Sigmoid colon (tissue), 7 donors: Measurements from ENCODE around the gene ZIC1. TPM values are rescaled to one million over a fixed set of nuclear protein-coding genes. Genes with fewer than 3 reads are reported as not detected.

Experiments
- DNase-seq: peaks from one replicate; pipeline ENCODE4 v3.0.0-alpha.2; 2019
- H3K27ac ChIP-seq, 4 donors: fragments of 200-600 bp; sonication (generic); one replicate each; pipeline ENCODE4 v1.5.1; 2016 to 2019; ENCODE audit warnings: mild to moderate bottlenecking in 1 of 4
- H3K27me3 ChIP-seq, 3 donors: fragments of 200-600 bp; sonication (generic); one replicate each; pipeline ENCODE4 v1.5.1; 2019; ENCODE audit warnings: mild to moderate bottlenecking in 1 of 3
- H3K36me3 ChIP-seq, 4 donors: fragments of 200-600 bp; sonication (generic); one replicate each; pipeline ENCODE4 v1.5.1; 2016 to 2019
- H3K4me1 ChIP-seq, 4 donors: fragments of 200-600 bp; sonication (generic); one replicate each; pipeline ENCODE4 v1.5.1; 2017 to 2019
- H3K4me3 ChIP-seq, 4 donors: fragments of 200-600 bp; sonication (generic); one replicate each; pipeline ENCODE4 v1.5.1; 2017 to 2019; ENCODE audit warnings: mild to moderate bottlenecking in 2 of 4, moderate library complexity in 1 of 4
- H3K9me3 ChIP-seq, 4 donors: fragments of 200-600 bp in 3 of 4; sonication (generic) in 3 of 4; one replicate each; pipeline versions ENCODE4 v1.5.1 to v1.6.1; 2013 to 2019
- EP300 ChIP-seq, 4 donors: sonication (generic); formaldehyde crosslinking; IDR thresholded peaks; one replicate each; pipeline ENCODE4 v1.6.1; 2017; ENCODE audit warnings: antibody characterized with exemption in 4 of 4
- POLR2A ChIP-seq, 2 donors: fragments of 450-650 bp; IDR thresholded peaks; one replicate each; pipeline ENCODE4 v1.6.1; 2016; ENCODE audit warnings: antibody characterized with exemption in 2 of 2, mild to moderate bottlenecking in 2 of 2, moderate library complexity in 2 of 2
- POLR2AphosphoS5 ChIP-seq, 4 donors: sonication (generic); formaldehyde crosslinking; IDR thresholded peaks; one replicate each; pipeline ENCODE4 v1.6.1; 2017; ENCODE audit warnings: antibody characterized with exemption in 4 of 4
- WGBS, 2 donors: extraction: QIAGEN DNeasy Blood & Tissue Kit; methylation state at CpG; one replicate each; pipeline ENCODE4 v1.1.7; 2013; 5-methylcytosine and 5-hydroxymethylcytosine counted together
- intact Hi-C: fragments of 100-400 bp; cut with DNase I; formaldehyde crosslinking; loops from one replicate; pipeline ENCODE4 v1.15.1; 2023
- polyA plus RNA-seq, 3 donors: library from polyadenylated mRNA; stranded (reverse); fragments of 200-250 nt; gene quantifications; one replicate each; pipeline ENCODE4 v1.2.3, GENCODE V29; 2013
- total RNA-seq, 4 donors: library from RNA; depleted of rRNA; stranded (reverse); fragments of >200 nt; gene quantifications; one replicate each; pipeline ENCODE4 v1.1.0, GENCODE V29; 2016
- TF ChIP-seq, protein P1 (sequence below), 4 experiments: fragments of 450-650 bp in 3 of 4; fragments of 200-600 bp in 1 of 4; IDR thresholded peaks; one replicate each; pipeline ENCODE4 v1.5.1; 2016 to 2019; ENCODE audit warnings: antibody characterized with exemption in 4 of 4, mild to moderate bottlenecking in 3 of 4, moderate library complexity in 2 of 4
- donor health status: healthy with polysubstance abuse.
- donor health status: Bipolar disorder and iron deficiency.
- donor health status: healthy.

Gene ZIC1
- total and polyA plus RNA-seq, 7 donors = not detected

DNA sequence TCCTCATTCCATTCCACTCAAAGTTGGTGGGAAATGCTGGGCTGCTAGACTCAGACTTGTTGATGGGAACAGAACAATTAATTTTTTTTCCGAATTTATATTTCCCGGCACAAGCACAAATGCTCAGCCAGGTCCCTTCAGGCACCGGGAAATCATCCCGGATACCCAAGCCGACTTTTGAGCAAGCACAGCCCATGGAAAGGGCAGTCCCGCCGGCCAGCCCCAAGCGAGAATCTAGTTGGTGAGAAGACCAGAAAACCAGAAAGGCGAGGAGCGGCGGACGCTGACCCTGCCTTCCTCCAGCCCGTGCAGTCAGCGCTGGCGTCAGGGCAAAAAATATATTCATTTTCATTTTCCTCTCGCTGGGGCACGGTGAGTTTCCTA lies 2.1 kb upstream of the ZIC1 start:
- Histone ChIP-seq H3K4me1 (peaks cover 0 to 33% (median 29%) of the 10 kb centered on the region in 4 donors), H3K36me3 (no peaks in the 10 kb centered on the region), H3K4me3 (no peak overlapping the region), H3K27me3 (peaks cover 62 to 100% (median 97%) of the 10 kb centered on the region in 3 donors), H3K9me3 (peaks cover 0 to 3% (median 0%) of the 10 kb centered on the region in 4 donors), H3K27ac (no peak overlapping the region)
- intact Hi-C loops = no loop called here
- DNase-seq = no peak
- TF ChIP-seq EP300 (IDR thresholded peaks at IDR 0.05) (no peak), POLR2A (IDR thresholded peaks at IDR 0.05) (no peak), POLR2AphosphoS5 (IDR thresholded peaks at IDR 0.05) (no peak)
- TF ChIP-seq, protein P1, sequence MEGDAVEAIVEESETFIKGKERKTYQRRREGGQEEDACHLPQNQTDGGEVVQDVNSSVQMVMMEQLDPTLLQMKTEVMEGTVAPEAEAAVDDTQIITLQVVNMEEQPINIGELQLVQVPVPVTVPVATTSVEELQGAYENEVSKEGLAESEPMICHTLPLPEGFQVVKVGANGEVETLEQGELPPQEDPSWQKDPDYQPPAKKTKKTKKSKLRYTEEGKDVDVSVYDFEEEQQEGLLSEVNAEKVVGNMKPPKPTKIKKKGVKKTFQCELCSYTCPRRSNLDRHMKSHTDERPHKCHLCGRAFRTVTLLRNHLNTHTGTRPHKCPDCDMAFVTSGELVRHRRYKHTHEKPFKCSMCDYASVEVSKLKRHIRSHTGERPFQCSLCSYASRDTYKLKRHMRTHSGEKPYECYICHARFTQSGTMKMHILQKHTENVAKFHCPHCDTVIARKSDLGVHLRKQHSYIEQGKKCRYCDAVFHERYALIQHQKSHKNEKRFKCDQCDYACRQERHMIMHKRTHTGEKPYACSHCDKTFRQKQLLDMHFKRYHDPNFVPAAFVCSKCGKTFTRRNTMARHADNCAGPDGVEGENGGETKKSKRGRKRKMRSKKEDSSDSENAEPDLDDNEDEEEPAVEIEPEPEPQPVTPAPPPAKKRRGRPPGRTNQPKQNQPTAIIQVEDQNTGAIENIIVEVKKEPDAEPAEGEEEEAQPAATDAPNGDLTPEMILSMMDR (IDR thresholded peaks at IDR 0.05) = no peak
- WGBS, 2 donors = 5 to 10% methylated on average over 17 of the region's 17 CpGs

DNA sequence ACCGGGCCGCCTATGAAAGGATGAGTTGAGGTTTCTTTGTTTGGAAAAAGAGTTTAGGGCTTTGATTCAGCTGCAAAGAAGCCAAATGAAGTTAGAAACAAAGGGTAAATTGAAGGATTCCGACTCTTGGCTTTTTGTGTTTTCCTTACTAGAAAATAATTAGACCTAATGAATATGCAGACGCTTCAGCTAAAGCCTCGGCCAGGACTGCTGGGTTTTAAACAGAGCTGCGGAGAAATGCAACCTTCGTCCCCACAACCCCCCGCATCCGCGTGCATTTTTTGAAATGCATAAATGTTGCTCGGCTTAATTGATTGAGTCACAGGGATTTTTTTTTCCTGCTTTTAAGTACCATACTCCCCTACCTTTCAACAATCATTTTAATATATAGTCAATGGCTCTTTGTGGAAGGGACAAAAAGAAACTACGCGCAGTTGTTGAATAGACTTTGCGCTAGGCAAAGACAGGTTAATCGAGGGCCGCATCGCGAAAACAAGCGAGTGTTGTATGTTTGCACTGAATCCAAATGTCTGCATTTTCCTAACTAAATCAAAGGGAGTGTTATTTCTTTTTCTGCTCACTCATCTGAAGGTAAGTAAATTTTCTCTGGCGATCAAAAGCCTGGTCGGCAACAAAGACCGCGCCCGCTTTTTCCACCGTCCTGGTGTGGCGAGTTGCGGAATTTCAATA lies 1.5 kb upstream of the ZIC1 start:
- intact Hi-C loops = no loop called here
- Histone ChIP-seq H3K4me3 (no peak overlapping the region), H3K9me3 (peaks cover 0 to 3% (median 0%) of the 10 kb centered on the region in 4 donors), H3K27ac (no peak overlapping the region), H3K27me3 (peaks cover 67 to 100% (median 97%) of the 10 kb centered on the region in 3 donors), H3K36me3 (no peaks in the 10 kb centered on the region), H3K4me1 (peaks cover 0 to 33% (median 31%) of the 10 kb centered on the region in 4 donors)
- WGBS, 2 donors = 14 to 24% methylated on average over 27 of the region's 27 CpGs
- no peak for DNase-seq
- TF ChIP-seq, protein P1 (IDR thresholded peaks at IDR 0.05) = no peak
- TF ChIP-seq POLR2AphosphoS5 (IDR thresholded peaks at IDR 0.05) = no peak
- TF ChIP-seq EP300 (IDR thresholded peaks at IDR 0.05) = no peak
- no peak for TF ChIP-seq POLR2A (IDR thresholded peaks at IDR 0.05)

DNA sequence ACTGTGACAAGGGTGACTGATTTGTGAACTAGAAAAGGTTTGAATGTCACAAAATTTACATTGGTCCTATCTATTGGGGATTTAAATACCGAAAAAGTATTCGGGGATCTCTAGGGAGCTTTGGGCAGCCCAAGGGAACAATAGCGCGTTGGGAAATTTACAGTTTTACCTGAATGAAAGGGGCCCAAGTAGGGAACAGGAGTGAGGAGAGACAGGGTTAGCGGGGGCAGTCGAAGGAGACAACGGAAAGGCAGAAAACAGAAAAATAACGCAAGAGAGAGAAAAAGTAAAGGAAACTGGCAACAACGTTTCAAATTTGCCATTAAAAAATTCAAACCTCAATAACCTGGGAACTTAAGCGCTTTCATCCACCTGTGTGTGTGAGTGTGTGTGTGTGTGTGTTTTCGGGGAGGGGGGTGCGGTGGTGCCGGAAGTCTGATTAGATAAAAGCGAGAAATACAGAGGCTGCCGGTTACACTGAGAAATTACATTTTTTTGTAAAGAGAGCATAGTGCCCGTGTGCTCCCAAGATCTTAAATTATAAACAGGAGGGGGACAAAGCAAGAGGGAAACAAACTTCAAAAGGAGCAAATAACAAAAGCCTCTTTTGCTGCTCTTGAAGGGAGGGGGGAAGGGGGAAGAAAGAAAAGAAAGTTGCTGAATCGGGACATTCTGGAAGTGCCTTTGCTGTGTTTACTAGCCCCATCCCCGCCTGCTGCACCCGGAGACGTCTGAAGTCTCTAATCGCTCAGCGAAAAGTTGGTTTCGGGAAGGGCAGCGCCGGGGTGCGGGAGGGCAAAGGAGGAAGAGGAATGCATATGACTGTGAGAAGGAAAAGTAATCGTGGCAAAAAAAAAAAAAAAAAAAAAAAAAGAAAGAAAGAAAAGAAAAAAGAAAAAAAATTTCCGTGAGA lies 721 bp upstream of the ZIC1 start:
- Histone ChIP-seq H3K4me1 (peaks cover 0 to 40% (median 37%) of the 10 kb centered on the region in 4 donors), H3K9me3 (peaks cover 0 to 3% (median 0%) of the 10 kb centered on the region in 4 donors), H3K27me3 (peaks cover 75 to 100% (median 98%) of the 10 kb centered on the region in 3 donors), H3K4me3 (no peak overlapping the region), H3K27ac (no peak overlapping the region), H3K36me3 (no peaks in the 10 kb centered on the region)
- WGBS, 2 donors = 9 to 25% methylated on average over 28 of the region's 28 CpGs
- DNase-seq = no peak
- intact Hi-C loops = no loop called here
- TF ChIP-seq POLR2AphosphoS5 (IDR thresholded peaks at IDR 0.05) (peak in 1 of 4 donors; percentile 2), EP300 (IDR thresholded peaks at IDR 0.05) (no peak)
- TF ChIP-seq, protein P1 (IDR thresholded peaks at IDR 0.05) = no peak

DNA sequence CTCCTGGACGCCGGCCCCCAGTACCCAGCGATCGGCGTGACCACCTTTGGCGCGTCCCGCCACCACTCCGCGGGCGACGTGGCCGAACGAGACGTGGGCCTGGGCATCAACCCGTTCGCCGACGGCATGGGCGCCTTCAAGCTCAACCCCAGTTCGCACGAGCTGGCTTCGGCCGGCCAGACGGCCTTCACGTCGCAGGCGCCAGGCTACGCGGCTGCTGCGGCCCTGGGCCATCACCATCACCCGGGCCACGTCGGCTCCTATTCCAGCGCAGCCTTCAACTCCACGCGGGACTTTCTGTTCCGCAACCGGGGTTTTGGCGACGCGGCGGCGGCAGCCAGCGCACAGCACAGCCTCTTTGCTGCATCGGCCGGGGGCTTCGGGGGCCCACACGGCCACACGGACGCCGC lies 956 bp downstream of the ZIC1 start:
- H3K9me3 ChIP-seq = peaks cover 0 to 4% (median under 1%) of the 10 kb centered on the region in 4 donors
- H3K4me3 ChIP-seq = peak overlapping the region in 3 of 4 donors; percentile 9 to 24 (median 13)
- intact Hi-C loops = loop anchor here (5.0 to 10.0 kb wide), 2 partner anchors 33 to 665 kb away; no protein-coding TSS in a partner anchor
- no peaks in the 10 kb centered on the region for H3K36me3 ChIP-seq
- TF ChIP-seq POLR2AphosphoS5 (IDR thresholded peaks at IDR 0.05) = no peak
- TF ChIP-seq, protein P1 (IDR thresholded peaks at IDR 0.05) = no peak
- TF ChIP-seq EP300 (IDR thresholded peaks at IDR 0.05) = no peak
- TF ChIP-seq POLR2A (IDR thresholded peaks at IDR 0.05) = no peak
- H3K27ac ChIP-seq = no peak overlapping the region
- peaks cover 78 to 100% (median 100%) of the 10 kb centered on the region in 3 donors for H3K27me3 ChIP-seq
- DNase-seq = no peak
- 6 to 24% methylated on average over 52 of the region's 52 CpGs for WGBS, 2 donors
- peaks cover 0 to 43% (median 40%) of the 10 kb centered on the region in 4 donors for H3K4me1 ChIP-seq
